Ovary (tissue), 9 donors: ENCODE results near the gene PSME1. TPM values are rescaled to one million over a fixed set of nuclear protein-coding genes. Genes with fewer than 3 reads are reported as not detected.

Experiments used
- DNase-seq, 5 donors: peaks; one replicate each; pipeline ENCODE4 v3.0.0-alpha.2; 2019 to 2020
- H3K27ac ChIP-seq, 2 donors: fragments of 200-600 bp; one replicate each; pipeline versions ENCODE4 v1.5.1 to v1.8.0; 2019 to 2022
- H3K27me3 ChIP-seq: fragments of 200-600 bp; one replicate; pipeline ENCODE4 v1.8.0; 2022
- H3K36me3 ChIP-seq: fragments of 200-600 bp; sonication (generic); one replicate; pipeline ENCODE4 v1.5.1; 2019
- H3K4me1 ChIP-seq: one replicate; pipeline ENCODE4 v1.8.1; 2013; ENCODE audit warnings: mild to moderate bottlenecking, moderate library complexity; ENCODE audit not compliant: insufficient read depth
- H3K4me3 ChIP-seq: fragments of 200-600 bp; sonication (generic); one replicate; pipeline ENCODE4 v1.5.1; 2017
- H3K9me3 ChIP-seq, 2 donors: fragments of 200-600 bp in 1 of 2; sonication (generic) in 1 of 2; one replicate each; pipeline versions ENCODE4 v1.5.1 to v1.8.1; 2013 to 2019; ENCODE audit warnings: mild to moderate bottlenecking in 1 of 2, moderate library complexity in 1 of 2
- EP300 ChIP-seq: sonication (generic); formaldehyde crosslinking; IDR thresholded peaks from one replicate; pipeline ENCODE4 v1.6.1; 2017; ENCODE audit warnings: antibody characterized with exemption
- POLR2A ChIP-seq: fragments of 450-650 bp; IDR thresholded peaks from one replicate; pipeline ENCODE4 v1.6.1; 2017; ENCODE audit warnings: antibody characterized with exemption, mild to moderate bottlenecking, moderate library complexity
- WGBS, 3 donors: extraction: QIAGEN DNeasy Blood & Tissue Kit in 1 of 3; methylation state at CpG; one replicate each; pipeline versions ENCODE4 v1.1.5 to v1.1.7; 2013 to 2017; 5-methylcytosine and 5-hydroxymethylcytosine counted together
- intact Hi-C, 4 donors: fragments of 100-400 bp; cut with DNase I; formaldehyde crosslinking; loops; one replicate each; pipeline versions ENCODE4 v1.11.0 to v1.15.1; 2022 to 2023
- polyA plus RNA-seq, 2 donors: library from polyadenylated mRNA; stranded (reverse); fragments of 200-250 nt in 1 of 2; fragments of 350-450 nt in 1 of 2; fragmentation: Illumina TruSeq in 1 of 2; extraction: RNeasy Lipid Tissue Mini Kit (QIAGEN cat#74804) in 1 of 2; gene quantifications; one replicate each; pipeline ENCODE4 v1.2.3, GENCODE V29; 2013 to 2014
- total RNA-seq, 7 donors: library from RNA; depleted of rRNA in 2 of 7; stranded (reverse); fragments of >200 nt in 2 of 7; fragmentation: NEBNext Ultra II Directional in 3 of 7; extraction: Animal tissue kit (Norgen Biotek cat#: 25700) in 3 of 7; gene quantifications; one replicate each; pipeline versions ENCODE4 v1.1.0 to v1.2.4, GENCODE V29; 2016 to 2023
- TF ChIP-seq, protein P1 (sequence below), 3 donors: fragments of 450-650 bp in 2 of 3; fragments of 200-600 bp in 1 of 3; IDR thresholded peaks; one replicate each; pipeline versions ENCODE4 v1.5.1 to v1.8.0; 2016 to 2022; ENCODE audit warnings: antibody characterized with exemption in 3 of 3, mild to moderate bottlenecking in 1 of 3
- donor health status: DM: no; HTN: no; CAD: no; lungs with moderate emphysema.
- donor health status: DM: no; HTN: no; CAD: no.
- donor health status: Bipolar disorder and iron deficiency.
- donor health status: DM: yes; HTN: yes; CAD: no.
- donor health status: DM: no; HTN: no; CAD: no.
- donor health status: DM: yes; HTN: yes; CAD: no.

Gene PSME1
- total and polyA plus RNA-seq, 9 donors: 93.6 to 261 (median 177) TPM

- intact Hi-C loops: no loop called here
- H3K36me3 ChIP-seq: peaks cover 2% of the 10 kb centered on the region
- no peaks in the 10 kb centered on the region for H3K27me3 ChIP-seq
- WGBS, 3 donors: 15 to 19% (median 18%) methylated on average over 15 of the region's 15 CpGs
- H3K9me3 ChIP-seq: no peaks in the 10 kb centered on the region
- H3K27ac ChIP-seq: peak overlapping the region; percentile 97 to 100
- H3K4me3 ChIP-seq: peak overlapping the region; percentile 84
- DNase-seq: no peak
- peaks cover 6% of the 10 kb centered on the region for H3K4me1 ChIP-seq
- no peak for TF ChIP-seq EP300
- TF ChIP-seq, protein P1, sequence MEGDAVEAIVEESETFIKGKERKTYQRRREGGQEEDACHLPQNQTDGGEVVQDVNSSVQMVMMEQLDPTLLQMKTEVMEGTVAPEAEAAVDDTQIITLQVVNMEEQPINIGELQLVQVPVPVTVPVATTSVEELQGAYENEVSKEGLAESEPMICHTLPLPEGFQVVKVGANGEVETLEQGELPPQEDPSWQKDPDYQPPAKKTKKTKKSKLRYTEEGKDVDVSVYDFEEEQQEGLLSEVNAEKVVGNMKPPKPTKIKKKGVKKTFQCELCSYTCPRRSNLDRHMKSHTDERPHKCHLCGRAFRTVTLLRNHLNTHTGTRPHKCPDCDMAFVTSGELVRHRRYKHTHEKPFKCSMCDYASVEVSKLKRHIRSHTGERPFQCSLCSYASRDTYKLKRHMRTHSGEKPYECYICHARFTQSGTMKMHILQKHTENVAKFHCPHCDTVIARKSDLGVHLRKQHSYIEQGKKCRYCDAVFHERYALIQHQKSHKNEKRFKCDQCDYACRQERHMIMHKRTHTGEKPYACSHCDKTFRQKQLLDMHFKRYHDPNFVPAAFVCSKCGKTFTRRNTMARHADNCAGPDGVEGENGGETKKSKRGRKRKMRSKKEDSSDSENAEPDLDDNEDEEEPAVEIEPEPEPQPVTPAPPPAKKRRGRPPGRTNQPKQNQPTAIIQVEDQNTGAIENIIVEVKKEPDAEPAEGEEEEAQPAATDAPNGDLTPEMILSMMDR (IDR thresholded peaks at IDR 0.05): no peak
- no peak for TF ChIP-seq POLR2A
Measured at GRCh38 chr14:24113379-24113800, 22.6 kb upstream of the PSME1 start.

GRCh38 chr14:24113801-24114531, 22.0 kb upstream of the PSME1 start:
- peak overlapping the region; percentile 84 for H3K4me3 ChIP-seq
- peaks cover 8% of the 10 kb centered on the region for H3K36me3 ChIP-seq
- H3K4me1 ChIP-seq: peaks cover 6% of the 10 kb centered on the region
- 0% methylated on average over 42 of the region's 42 CpGs for WGBS, 3 donors
- no peaks in the 10 kb centered on the region for H3K27me3 ChIP-seq
- DNase-seq: peak; percentile 79 to 91 (median 85)
- intact Hi-C loops: loop anchor here in 1 of 4 donors (2.0 kb wide), 1 partner anchor 27 kb away; the partner anchor contains the start of gene EMC9
- TF ChIP-seq EP300 (no peak), POLR2A (peak; percentile 41)
- TF ChIP-seq, protein P1 (IDR thresholded peaks at IDR 0.05): peak in 1 of 3 donors; percentile 7
- H3K27ac ChIP-seq: peak overlapping the region; percentile 97 to 100
- H3K9me3 ChIP-seq: no peaks in the 10 kb centered on the region

DNA sequence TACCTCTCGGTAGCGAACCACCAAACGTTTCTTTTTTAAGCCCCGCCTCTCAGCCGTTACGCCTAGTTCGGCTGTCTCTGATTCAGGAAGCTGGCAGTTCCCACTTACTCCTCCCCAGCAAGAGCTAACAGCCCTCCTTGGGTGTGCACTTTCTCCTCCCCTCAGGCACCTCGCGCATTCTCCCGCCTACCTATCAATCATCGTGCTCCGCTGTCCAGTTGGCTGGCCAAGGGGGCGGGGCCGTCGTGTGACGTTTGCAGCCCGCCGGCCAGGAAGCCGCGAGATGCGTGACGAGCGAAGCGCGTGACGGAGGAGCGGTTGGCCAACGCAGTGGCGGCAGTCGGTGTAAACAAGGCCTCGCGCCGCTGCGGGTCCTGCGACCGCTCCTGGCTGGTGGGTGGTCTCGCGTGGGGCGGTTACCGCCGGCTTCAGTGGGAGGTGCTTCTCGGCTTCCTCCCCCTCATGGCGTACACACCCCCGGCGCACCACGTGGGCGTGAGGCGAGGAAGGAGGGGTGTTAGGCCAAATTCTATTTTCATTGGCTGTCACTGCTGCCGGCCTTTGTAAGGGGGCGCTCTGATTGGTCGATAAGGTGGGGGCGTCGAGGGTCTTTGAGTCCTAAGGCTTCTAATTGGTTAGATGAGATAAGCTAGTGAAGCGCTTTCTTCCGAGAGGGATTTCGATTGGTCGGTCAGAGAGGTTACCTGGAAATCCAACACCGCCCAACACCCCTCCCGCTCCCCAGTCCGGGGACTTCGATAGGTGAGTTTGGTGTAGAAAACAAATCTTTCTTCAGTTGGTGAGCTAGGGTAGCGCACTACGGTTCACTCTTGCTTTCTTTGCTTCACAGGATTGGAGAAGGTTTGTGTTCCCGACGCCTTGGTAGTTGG, 21.2 kb upstream of the PSME1 start, which contains the start of the genes DCAF11 and NRL:
TSS of gene DCAF11 (plus strand) at position 246 of the 890 bp plus-strand sequence. CDS start 818 bp downstream, outside the sequence.
TSS of gene NRL (minus strand) at position 418 of the 890 bp plus-strand sequence. CDS start 32,101 bp downstream, outside the sequence.
- H3K27me3 ChIP-seq: no peaks in the 10 kb centered on the region
- TF ChIP-seq EP300: peak; percentile 98
- peak; percentile 74 for TF ChIP-seq POLR2A
- TF ChIP-seq, protein P1 (IDR thresholded peaks at IDR 0.05): no peak
- DNase-seq: peak; percentile 98 to 99 (median 99)
- peaks cover 8% of the 10 kb centered on the region for H3K36me3 ChIP-seq
- H3K4me1 ChIP-seq: peaks cover 6% of the 10 kb centered on the region
- WGBS, 3 donors: 0% methylated on average over 65 of the region's 65 CpGs
- intact Hi-C loops: loop anchor here in 1 of 4 donors (2.0 kb wide), 1 partner anchor 26 kb away; the partner anchor contains the start of gene EMC9
- H3K9me3 ChIP-seq: no peaks in the 10 kb centered on the region
- H3K4me3 ChIP-seq: peak within 1 kb of the TSS; percentile 84
- H3K27ac ChIP-seq: peak within 1 kb of the TSS; percentile 97 to 100
